ENCODE measurements around the gene USP37.

Gene USP37

GRCh38 chr2:218477247-218477646 is 90.9 kb downstream of the USP37 start:
- no peaks in the 10 kb centered on the region for H3K9me3 ChIP-seq (ENCODE audit: control insufficient read depth, insufficient read depth, low read length)
- H3K27ac ChIP-seq (ENCODE audit: low read length), result no peak overlapping the region
- no peak overlapping the region for H3K4me3 ChIP-seq (ENCODE audit: low read length)
- DNase-seq (ENCODE audit: low read depth, low spot score), result no peak
- H3K27me3 ChIP-seq (ENCODE audit: control insufficient read depth, insufficient read depth, low read length), result no peaks in the 10 kb centered on the region
- peaks cover 3% of the 10 kb centered on the region; the same call in 1 of the 2 replicates for H3K36me3 ChIP-seq (ENCODE audit: control insufficient read depth, insufficient read depth, low read length)
- H3K4me1 ChIP-seq (ENCODE audit: control insufficient read depth, insufficient read depth, low read length), result no peaks in the 10 kb centered on the region

GRCh38 chr2:218476676-218477075 is 91.5 kb downstream of the USP37 start:
- H3K36me3 ChIP-seq (ENCODE audit: control insufficient read depth, insufficient read depth, low read length), result no peaks in the 10 kb centered on the region; the same call in 1 of the 2 replicates
- no peak overlapping the region for H3K4me3 ChIP-seq (ENCODE audit: low read length)
- no CpG with 5 or more reads among the region's 3 CpGs for WGBS (ENCODE audit: insufficient coverage, insufficient read length)
- DNase-seq (ENCODE audit: low read depth, low spot score), result no peak
- no peaks in the 10 kb centered on the region for H3K27me3 ChIP-seq (ENCODE audit: control insufficient read depth, insufficient read depth, low read length)
- H3K9me3 ChIP-seq (ENCODE audit: control insufficient read depth, insufficient read depth, low read length), result no peaks in the 10 kb centered on the region
- H3K4me1 ChIP-seq (ENCODE audit: control insufficient read depth, insufficient read depth, low read length), result no peaks in the 10 kb centered on the region
- H3K27ac ChIP-seq (ENCODE audit: low read length), result no peak overlapping the region

- Histone ChIP-seq H3K9me3 (ENCODE audit: control insufficient read depth, insufficient read depth, low read length) (no peaks in the 10 kb centered on the region), H3K27ac (ENCODE audit: low read length) (no peak overlapping the region), H3K4me3 (ENCODE audit: low read length) (no peak overlapping the region), H3K4me1 (ENCODE audit: control insufficient read depth, insufficient read depth, low read length) (no peaks in the 10 kb centered on the region), H3K27me3 (ENCODE audit: control insufficient read depth, insufficient read depth, low read length) (no peaks in the 10 kb centered on the region), H3K36me3 (ENCODE audit: control insufficient read depth, insufficient read depth, low read length) (no peaks in the 10 kb centered on the region; the same call in 1 of the 2 replicates)
- no CpG with 5 or more reads among the region's 3 CpGs for WGBS (ENCODE audit: insufficient coverage, insufficient read length)
- DNase-seq (ENCODE audit: low read depth, low spot score), result no peak
These were observed 93.6 kb downstream of the USP37 start for GRCh38 chr2:218474527-218474926.

GRCh38 chr2:218472988-218473387 is 95.2 kb downstream of the USP37 start:
- Histone ChIP-seq H3K4me3 (ENCODE audit: low read length) (no peak overlapping the region), H3K4me1 (ENCODE audit: control insufficient read depth, insufficient read depth, low read length) (no peaks in the 10 kb centered on the region), H3K27me3 (ENCODE audit: control insufficient read depth, insufficient read depth, low read length) (no peaks in the 10 kb centered on the region), H3K36me3 (ENCODE audit: control insufficient read depth, insufficient read depth, low read length) (no peaks in the 10 kb centered on the region; the same call in 1 of the 2 replicates), H3K27ac (ENCODE audit: low read length) (no peak overlapping the region), H3K9me3 (ENCODE audit: control insufficient read depth, insufficient read depth, low read length) (no peaks in the 10 kb centered on the region)
- DNase-seq (ENCODE audit: low read depth, low spot score), result no peak

GRCh38 chr2:218471982-218472381 is 96.2 kb downstream of the USP37 start:
- no peak overlapping the region for H3K4me3 ChIP-seq (ENCODE audit: low read length)
- H3K36me3 ChIP-seq (ENCODE audit: control insufficient read depth, insufficient read depth, low read length), result no peaks in the 10 kb centered on the region; the same call in 1 of the 2 replicates
- no CpG with 5 or more reads among the region's 5 CpGs for WGBS (ENCODE audit: insufficient coverage, insufficient read length)
- no peaks in the 10 kb centered on the region for H3K27me3 ChIP-seq (ENCODE audit: control insufficient read depth, insufficient read depth, low read length)
- H3K9me3 ChIP-seq (ENCODE audit: control insufficient read depth, insufficient read depth, low read length), result no peaks in the 10 kb centered on the region
- H3K27ac ChIP-seq (ENCODE audit: low read length), result no peak overlapping the region
- no peaks in the 10 kb centered on the region for H3K4me1 ChIP-seq (ENCODE audit: control insufficient read depth, insufficient read depth, low read length)
- DNase-seq (ENCODE audit: low read depth, low spot score), result no peak

GRCh38 chr2:218471036-218471435 is 97.1 kb downstream of the USP37 start:
- no peaks in the 10 kb centered on the region for H3K4me1 ChIP-seq (ENCODE audit: control insufficient read depth, insufficient read depth, low read length)
- no peaks in the 10 kb centered on the region for H3K27me3 ChIP-seq (ENCODE audit: control insufficient read depth, insufficient read depth, low read length)
- no peaks in the 10 kb centered on the region for H3K9me3 ChIP-seq (ENCODE audit: control insufficient read depth, insufficient read depth, low read length)
- no peak overlapping the region for H3K4me3 ChIP-seq (ENCODE audit: low read length)
- no peak overlapping the region for H3K27ac ChIP-seq (ENCODE audit: low read length)
- no peaks in the 10 kb centered on the region; the same call in 1 of the 2 replicates for H3K36me3 ChIP-seq (ENCODE audit: control insufficient read depth, insufficient read depth, low read length)
- no peak for DNase-seq (ENCODE audit: low read depth, low spot score)
- WGBS (ENCODE audit: insufficient coverage, insufficient read length), result no CpG with 5 or more reads among the region's 2 CpGs

- no peak for DNase-seq (ENCODE audit: low read depth, low spot score)
- Histone ChIP-seq H3K4me1 (ENCODE audit: control insufficient read depth, insufficient read depth, low read length) (no peaks in the 10 kb centered on the region), H3K9me3 (ENCODE audit: control insufficient read depth, insufficient read depth, low read length) (no peaks in the 10 kb centered on the region), H3K36me3 (ENCODE audit: control insufficient read depth, insufficient read depth, low read length) (no peaks in the 10 kb centered on the region; the same call in 1 of the 2 replicates), H3K4me3 (ENCODE audit: low read length) (no peak overlapping the region), H3K27me3 (ENCODE audit: control insufficient read depth, insufficient read depth, low read length) (no peaks in the 10 kb centered on the region), H3K27ac (ENCODE audit: low read length) (no peak overlapping the region)
- no CpG with 5 or more reads among the region's 1 CpG for WGBS (ENCODE audit: insufficient coverage, insufficient read length)
These were observed 97.7 kb downstream of the USP37 start for GRCh38 chr2:218470448-218470847.

GRCh38 chr2:218465987-218466633 is 102.0 kb downstream of the USP37 start:
- H3K9me3 ChIP-seq (ENCODE audit: control insufficient read depth, insufficient read depth, low read length), result no peaks in the 10 kb centered on the region
- no peaks in the 10 kb centered on the region for H3K27me3 ChIP-seq (ENCODE audit: control insufficient read depth, insufficient read depth, low read length)
- no CpG with 5 or more reads among the region's 3 CpGs for whole genome bisulfite sequencing (ENCODE audit: insufficient coverage, insufficient read length)
- DNase-seq (ENCODE audit: low read depth, low spot score), result no peak
- no peak overlapping the region for H3K4me3 ChIP-seq (ENCODE audit: low read length)
- H3K36me3 ChIP-seq (ENCODE audit: control insufficient read depth, insufficient read depth, low read length), result peaks cover 4% of the 10 kb centered on the region; the same call in 1 of the 2 replicates
- no peak overlapping the region for H3K27ac ChIP-seq (ENCODE audit: low read length)
- H3K4me1 ChIP-seq (ENCODE audit: control insufficient read depth, insufficient read depth, low read length), result no peaks in the 10 kb centered on the region

GRCh38 chr2:218458598-218458997 is 109.6 kb downstream of the USP37 start:
- Histone ChIP-seq H3K4me3 (ENCODE audit: low read length) (no peak overlapping the region), H3K27me3 (ENCODE audit: control insufficient read depth, insufficient read depth, low read length) (no peaks in the 10 kb centered on the region), H3K27ac (ENCODE audit: low read length) (no peak overlapping the region), H3K4me1 (ENCODE audit: control insufficient read depth, insufficient read depth, low read length) (no peaks in the 10 kb centered on the region), H3K9me3 (ENCODE audit: control insufficient read depth, insufficient read depth, low read length) (no peaks in the 10 kb centered on the region), H3K36me3 (ENCODE audit: control insufficient read depth, insufficient read depth, low read length) (peaks cover 14% of the 10 kb centered on the region; the same call in 1 of the 2 replicates)
- no CpG with 5 or more reads among the region's 1 CpG for WGBS (ENCODE audit: insufficient coverage, insufficient read length)
- DNase-seq (ENCODE audit: low read depth, low spot score), result no peak

GRCh38 chr2:218456849-218457248 is 111.3 kb downstream of the USP37 start:
- H3K27ac ChIP-seq (ENCODE audit: low read length), result no peak overlapping the region
- H3K27me3 ChIP-seq (ENCODE audit: control insufficient read depth, insufficient read depth, low read length), result no peaks in the 10 kb centered on the region
- no peaks in the 10 kb centered on the region for H3K9me3 ChIP-seq (ENCODE audit: control insufficient read depth, insufficient read depth, low read length)
- H3K4me1 ChIP-seq (ENCODE audit: control insufficient read depth, insufficient read depth, low read length), result no peaks in the 10 kb centered on the region
- peaks cover 14% of the 10 kb centered on the region; the same call in 1 of the 2 replicates for H3K36me3 ChIP-seq (ENCODE audit: control insufficient read depth, insufficient read depth, low read length)
- no peak overlapping the region for H3K4me3 ChIP-seq (ENCODE audit: low read length)
- no peak for DNase-seq (ENCODE audit: low read depth, low spot score)
- no CpG with 5 or more reads among the region's 3 CpGs for WGBS (ENCODE audit: insufficient coverage, insufficient read length)

GRCh38 chr2:218452079-218452478 is 116.1 kb downstream of the USP37 start:
- peaks cover 17% of the 10 kb centered on the region; the same call in 1 of the 2 replicates for H3K36me3 ChIP-seq (ENCODE audit: control insufficient read depth, insufficient read depth, low read length)
- no CpG with 5 or more reads among the region's 1 CpG for WGBS (ENCODE audit: insufficient coverage, insufficient read length)
- DNase-seq (ENCODE audit: low read depth, low spot score), result no peak
- no peaks in the 10 kb centered on the region for H3K4me1 ChIP-seq (ENCODE audit: control insufficient read depth, insufficient read depth, low read length)
- no peak overlapping the region for H3K4me3 ChIP-seq (ENCODE audit: low read length)
- H3K9me3 ChIP-seq (ENCODE audit: control insufficient read depth, insufficient read depth, low read length), result no peaks in the 10 kb centered on the region
- H3K27ac ChIP-seq (ENCODE audit: low read length), result no peak overlapping the region
- H3K27me3 ChIP-seq (ENCODE audit: control insufficient read depth, insufficient read depth, low read length), result no peaks in the 10 kb centered on the region
